Stomach (tissue), 4 donors: ENCODE measurements around the gene THBS1.

Experiments
- CTCF ChIP-seq, 7 experiments: fragments of 450-650 bp in 4 of 7; fragments of 200-600 bp in 3 of 7; sonication (generic) in 3 of 7; IDR thresholded peaks; one replicate each; pipeline ENCODE4 v1.5.1; 2016 to 2019; ENCODE audit warnings: antibody characterized with exemption in 7 of 7, control low read depth in 2 of 7, mild to moderate bottlenecking in 1 of 7
- EP300 ChIP-seq: sonication (generic); formaldehyde crosslinking; IDR thresholded peaks from one replicate; pipeline ENCODE4 v1.6.1; 2017; ENCODE audit warnings: antibody characterized with exemption
- POLR2AphosphoS5 ChIP-seq, 3 donors: sonication (generic); formaldehyde crosslinking; IDR thresholded peaks; one replicate each; pipeline ENCODE4 v1.6.1; 2016; ENCODE audit warnings: antibody characterized with exemption in 3 of 3

- TF ChIP-seq CTCF (IDR thresholded peaks at IDR 0.05) (no peak), POLR2AphosphoS5 (IDR thresholded peaks at IDR 0.05) (no peak), EP300 (no peak)
Observed at GRCh38 chr15:39645976-39646257, 65.0 kb downstream of the THBS1 start.
